HFF-Myc (cell line): ENCODE measurements around the gene SOX13.

Experiments
- DNase-seq: peaks from one replicate; pipeline ENCODE4 v3.0.0-alpha.2; 2011; ENCODE audit warnings: low read depth; ENCODE audit errors: extremely low read depth
- H3K4me3 ChIP-seq: replicated peaks from 2 replicates; pipeline ENCODE4 v1.5.1; 2011; ENCODE audit warnings: low read depth, mild to moderate bottlenecking, control low read depth, low read length
- TF ChIP-seq, protein P1 (sequence below): IDR thresholded peaks from 2 replicates; pipeline ENCODE4 v1.5.1; 2012; ENCODE audit warnings: mild to moderate bottlenecking, low read depth, low read length, control low read depth; ENCODE audit errors: missing control alignments

SOX13 gene

GRCh38 chr1:204073837-204074273, 940 bp downstream of the SOX13 start:
- H3K4me3 ChIP-seq: peak overlapping the region; percentile 65
- TF ChIP-seq, protein P1, sequence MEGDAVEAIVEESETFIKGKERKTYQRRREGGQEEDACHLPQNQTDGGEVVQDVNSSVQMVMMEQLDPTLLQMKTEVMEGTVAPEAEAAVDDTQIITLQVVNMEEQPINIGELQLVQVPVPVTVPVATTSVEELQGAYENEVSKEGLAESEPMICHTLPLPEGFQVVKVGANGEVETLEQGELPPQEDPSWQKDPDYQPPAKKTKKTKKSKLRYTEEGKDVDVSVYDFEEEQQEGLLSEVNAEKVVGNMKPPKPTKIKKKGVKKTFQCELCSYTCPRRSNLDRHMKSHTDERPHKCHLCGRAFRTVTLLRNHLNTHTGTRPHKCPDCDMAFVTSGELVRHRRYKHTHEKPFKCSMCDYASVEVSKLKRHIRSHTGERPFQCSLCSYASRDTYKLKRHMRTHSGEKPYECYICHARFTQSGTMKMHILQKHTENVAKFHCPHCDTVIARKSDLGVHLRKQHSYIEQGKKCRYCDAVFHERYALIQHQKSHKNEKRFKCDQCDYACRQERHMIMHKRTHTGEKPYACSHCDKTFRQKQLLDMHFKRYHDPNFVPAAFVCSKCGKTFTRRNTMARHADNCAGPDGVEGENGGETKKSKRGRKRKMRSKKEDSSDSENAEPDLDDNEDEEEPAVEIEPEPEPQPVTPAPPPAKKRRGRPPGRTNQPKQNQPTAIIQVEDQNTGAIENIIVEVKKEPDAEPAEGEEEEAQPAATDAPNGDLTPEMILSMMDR: no peak
- no peak for DNase-seq

- H3K4me3 ChIP-seq: peak overlapping the region; percentile 65
- no peak for DNase-seq
Observed at GRCh38 chr1:204074274-204075138, 1.6 kb downstream of the SOX13 start.

DNA sequence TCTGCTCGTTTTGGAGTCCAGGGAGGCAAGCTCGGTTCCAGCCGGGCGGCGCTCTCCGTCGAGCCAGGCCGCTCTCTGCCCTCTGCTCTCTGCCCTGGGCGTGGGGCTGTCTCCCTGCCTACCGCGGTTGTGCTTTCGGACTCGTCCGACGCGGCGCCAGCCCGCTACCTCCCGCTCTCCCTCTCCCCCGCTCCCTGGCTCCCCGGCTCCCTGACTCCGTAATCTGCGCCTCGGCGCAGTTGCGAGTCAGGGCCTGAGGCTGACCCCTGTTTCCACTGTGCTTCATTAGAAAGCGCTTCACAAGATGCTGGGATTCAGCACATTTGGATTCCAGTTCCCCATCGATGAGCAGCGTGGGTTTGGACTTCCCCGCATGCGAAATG, 2.2 kb downstream of the SOX13 start:
- DNase-seq: no peak
- peak overlapping the region; percentile 65 for H3K4me3 ChIP-seq
- TF ChIP-seq, protein P1: no peak

More at GRCh38 chr1:204074274-204075138, 1.6 kb downstream of the SOX13 start:
- TF ChIP-seq, protein P1: no peak

GRCh38 chr1:204075890-204076846, 3.3 kb downstream of the SOX13 start:
- TF ChIP-seq, protein P1: no peak
- DNase-seq: no peak
- H3K4me3 ChIP-seq: no peak overlapping the region

GRCh38 chr1:204076891-204077290, 4.0 kb downstream of the SOX13 start:
- H3K4me3 ChIP-seq: no peak overlapping the region
- TF ChIP-seq, protein P1: no peak
- no peak for DNase-seq

DNA sequence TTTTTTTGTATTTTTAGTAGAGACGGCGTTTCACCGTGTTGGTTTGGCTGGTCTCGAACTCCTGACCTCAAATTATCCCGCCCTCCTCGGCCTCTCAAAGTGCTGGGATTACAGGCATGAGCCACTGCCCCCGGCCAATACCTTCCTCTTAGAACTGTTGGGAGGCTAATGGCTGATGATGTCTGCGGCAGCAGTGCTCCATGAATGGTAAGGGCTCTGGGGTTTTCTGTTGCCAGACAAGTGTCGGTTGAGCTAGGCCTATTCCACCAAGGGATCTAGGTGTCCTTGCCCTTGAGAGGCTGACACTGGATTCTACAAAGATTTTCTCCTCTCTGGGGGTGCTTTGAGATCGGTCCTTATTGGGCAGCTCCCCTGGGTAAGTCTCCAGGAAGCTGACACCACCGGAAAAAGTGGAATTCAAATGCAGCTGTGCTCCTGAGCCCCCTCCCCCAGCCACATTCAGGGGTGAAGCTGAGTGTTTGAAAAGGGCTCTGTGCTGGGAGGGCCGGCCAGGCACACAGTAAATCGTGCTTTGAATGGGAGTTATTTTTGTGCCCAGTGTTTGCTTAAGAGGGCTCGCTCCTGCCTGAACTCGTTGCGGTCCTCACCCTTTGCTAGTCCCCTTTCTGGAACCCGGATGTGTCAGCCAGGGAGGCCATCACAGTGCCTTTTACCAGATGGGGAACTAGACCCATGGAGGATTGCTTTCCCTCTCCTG, 5.2 kb downstream of the SOX13 start:
- TF ChIP-seq, protein P1: no peak
- no peak for DNase-seq
- H3K4me3 ChIP-seq: no peak overlapping the region
